HepG2 (cell line): ENCODE data around the gene LZTS2. TPM values are rescaled to one million over a fixed set of nuclear protein-coding genes. Genes with fewer than 3 reads are reported as not detected.

Experiments used
- ARID2 ChIP-seq: sonication (generic); formaldehyde crosslinking; IDR thresholded peaks from 2 replicates; pipeline ENCODE4 v1.8.1; 2022; ENCODE audit warnings: mild to moderate bottlenecking, missing genetic modification reagents, borderline replicate concordance
- CHD2 ChIP-seq: IDR thresholded peaks from 2 replicates; pipeline ENCODE4 v1.6.1; 2011; ENCODE audit warnings: low read depth, low read length, improper control_type of control experiment
- FOXA3 ChIP-seq: IDR thresholded peaks from 2 replicates; pipeline ENCODE4 v1.6.1; 2016; ENCODE audit warnings: missing genetic modification reagents, missing compliant biosample characterization
- MXD3 ChIP-seq: IDR thresholded peaks from 2 replicates; pipeline ENCODE4 v1.6.1; 2016; ENCODE audit warnings: mild to moderate bottlenecking, missing biosample characterization, missing genetic modification reagents
- MYNN ChIP-seq: sonication (generic); formaldehyde crosslinking; IDR thresholded peaks from 2 replicates; pipeline ENCODE4 v1.4.0; 2020; ENCODE audit warnings: mild to moderate bottlenecking, low read depth, missing genetic modification reagents
- NFYC ChIP-seq: IDR thresholded peaks from 2 replicates; pipeline ENCODE4 v1.6.1; 2016; ENCODE audit warnings: missing genetic modification reagents, missing compliant biosample characterization
- POLR2AphosphoS5 ChIP-seq: IDR thresholded peaks from 2 replicates; pipeline ENCODE4 v1.6.1; 2012; ENCODE audit warnings: low read depth, low read length
- RORA ChIP-seq: sonication (generic); formaldehyde crosslinking; IDR thresholded peaks from 2 replicates; pipeline ENCODE4 v1.5.0; 2020; ENCODE audit warnings: mild to moderate bottlenecking, missing genetic modification reagents, moderate library complexity
- RXRB ChIP-seq: IDR thresholded peaks from 2 replicates; pipeline ENCODE4 v1.6.1; 2016; ENCODE audit warnings: borderline replicate concordance, missing genetic modification reagents, missing compliant biosample characterization
- SATB2 ChIP-seq: sonication (generic); formaldehyde crosslinking; IDR thresholded peaks from 2 replicates; pipeline ENCODE4 v1.5.0; 2020; ENCODE audit warnings: missing genetic modification reagents
- SNRNP70 ChIP-seq: fragments of 200-400 bp; formaldehyde crosslinking; IDR thresholded peaks from 2 replicates; pipeline ENCODE4 v1.6.1; 2017; ENCODE audit warnings: mild to moderate bottlenecking, low read depth, low read length, moderate library complexity
- TFAP4 ChIP-seq: sonication (generic); IDR thresholded peaks from 2 replicates; pipeline ENCODE4 v1.6.1; 2016; ENCODE audit warnings: low read depth, borderline replicate concordance
- ZBTB8A ChIP-seq: sonication (generic); formaldehyde crosslinking; IDR thresholded peaks from 2 replicates; pipeline ENCODE4 v1.4.0; 2020; ENCODE audit warnings: mild to moderate bottlenecking, low read depth, missing genetic modification reagents, borderline replicate concordance
- ZKSCAN8 ChIP-seq: IDR thresholded peaks from 2 replicates; pipeline ENCODE4 v1.6.1; 2016; ENCODE audit warnings: borderline replicate concordance, missing genetic modification reagents, missing compliant biosample characterization
- ZNF260 ChIP-seq: sonication (generic); formaldehyde crosslinking; IDR thresholded peaks from 2 replicates; pipeline ENCODE4 v1.4.0; 2020; ENCODE audit warnings: missing genetic modification reagents, low read depth, mild to moderate bottlenecking, borderline replicate concordance
- ZNF296 ChIP-seq: sonication (generic); formaldehyde crosslinking; conservative IDR thresholded peaks from 2 replicates; pipeline ENCODE4 v1.5.0; 2020; ENCODE audit warnings: mild to moderate bottlenecking, missing genetic modification reagents
- ZNF781 ChIP-seq: sonication (generic); formaldehyde crosslinking; IDR thresholded peaks from 2 replicates; pipeline ENCODE4 v1.5.1; 2020; ENCODE audit warnings: borderline replicate concordance, mild to moderate bottlenecking, missing genetic modification reagents; ENCODE audit errors: not compliant biosample characterization
- polyA plus RNA-seq, 8 experiments: library from polyadenylated mRNA; depleted of rRNA in 3 of 8; stranded (reverse) in 7 of 8; unstranded in 1 of 8; fragments of >200 nt; fragmentation: Illumina TruSeq in 4 of 8; extraction: Trizol in 4 of 8; gene quantifications; 2 replicates each; pipeline versions ENCODE4 v1.2.1 to v1.2.3, GENCODE V29; 2011 to 2016; ENCODE audit warnings: low read depth in 4 of 8, missing spikeins in 1 of 8, mixed read lengths in 1 of 8; ENCODE audit not compliant: insufficient read depth in 1 of 8
- total RNA-seq, 5 experiments: library from RNA; depleted of rRNA; stranded (reverse); fragments of >200 nt; fragmentation: Illumina TruSeq; extraction: Trizol; gene quantifications; 2 replicates each; pipeline ENCODE4 v1.2.3, GENCODE V29; 2016; ENCODE audit warnings: low read depth in 1 of 5
- TF ChIP-seq, protein P1 (sequence below): sonication (generic); formaldehyde crosslinking; conservative IDR thresholded peaks from 2 replicates; pipeline ENCODE4 v1.8.1; 2023; ENCODE audit warnings: missing genetic modification reagents
- TF ChIP-seq, protein P2 (sequence below): sonication (generic); formaldehyde crosslinking; IDR thresholded peaks from 2 replicates; pipeline ENCODE4 v1.5.0; 2020; ENCODE audit warnings: mild to moderate bottlenecking, missing genetic modification reagents, borderline replicate concordance
- TF ChIP-seq, protein P3 (sequence below): sonication (generic); formaldehyde crosslinking; IDR thresholded peaks from 2 replicates; pipeline ENCODE4 v1.8.0; 2022; ENCODE audit warnings: missing genetic modification reagents, mild to moderate bottlenecking, inconsistent platforms, borderline replicate concordance
- TF ChIP-seq, protein P4 (sequence below): sonication (generic); formaldehyde crosslinking; IDR thresholded peaks from 2 replicates; pipeline ENCODE4 v1.8.0; 2022; ENCODE audit warnings: low read depth, missing genetic modification reagents

The LZTS2 gene
- total and polyA plus RNA-seq, 2 of the 13 experiments (the other 11 are each of a cell fraction or from before 2014, with no cell fraction given), result 43.6 to 65.6 TPM

DNA sequence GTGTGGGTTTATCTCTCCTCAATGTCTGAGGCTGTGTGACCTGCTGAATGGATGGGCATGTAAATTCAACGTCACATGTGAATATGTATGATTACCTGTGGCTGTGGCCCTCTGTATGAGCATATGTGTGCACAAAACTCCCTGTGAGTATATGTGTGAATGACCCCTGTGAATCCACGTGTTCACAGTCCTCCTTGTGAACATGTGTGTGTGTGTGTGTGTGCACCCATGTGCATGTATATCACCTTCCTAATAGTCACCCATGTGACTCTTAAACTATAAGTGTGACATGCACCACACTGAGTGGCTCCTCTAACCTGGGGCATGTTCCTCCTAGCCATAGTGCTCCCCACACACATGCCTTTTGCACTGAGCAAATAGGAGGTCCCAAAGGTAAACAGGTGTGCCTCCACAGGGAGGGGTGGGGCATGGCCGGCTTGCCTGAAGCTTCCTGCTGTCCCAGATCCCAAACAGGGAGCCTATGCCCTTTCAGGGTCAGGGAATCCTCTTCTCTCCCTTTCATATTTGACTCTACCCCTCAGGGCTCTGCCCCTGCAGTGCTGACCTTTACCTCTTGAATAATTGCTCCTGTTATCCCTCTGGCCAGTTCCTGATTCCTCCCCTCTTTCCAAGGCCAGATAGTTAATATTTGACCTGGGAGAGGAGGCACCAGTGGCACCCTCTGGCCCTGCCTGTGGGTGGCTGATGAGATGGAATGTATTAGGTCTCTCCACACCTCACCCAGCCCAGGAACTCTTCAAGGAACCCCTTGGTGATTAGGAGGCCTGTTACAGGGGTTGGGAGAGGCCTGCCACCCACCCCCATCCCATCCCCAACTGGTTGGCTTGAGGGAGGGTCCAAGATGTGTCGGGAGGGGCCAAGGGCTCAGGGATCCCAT is 28.4 kb upstream of the LZTS2 start (continued):
- TF ChIP-seq ZBTB8A (CRISPR knock-in tag), result no peak
- TF ChIP-seq RXRB (CRISPR knock-in tag), result peak; percentile 95
- TF ChIP-seq ZNF260, result no peak
- 0 out of 2 replicates have a peak, but pooled peaks have one; percentile 11 for TF ChIP-seq NFYC (CRISPR knock-in tag)
- TF ChIP-seq SNRNP70, result no peak
- 0 out of 2 replicates have a peak, but pooled peaks have one; percentile 22 for TF ChIP-seq ARID2 (CRISPR knock-in tag)
- TF ChIP-seq, protein P1, sequence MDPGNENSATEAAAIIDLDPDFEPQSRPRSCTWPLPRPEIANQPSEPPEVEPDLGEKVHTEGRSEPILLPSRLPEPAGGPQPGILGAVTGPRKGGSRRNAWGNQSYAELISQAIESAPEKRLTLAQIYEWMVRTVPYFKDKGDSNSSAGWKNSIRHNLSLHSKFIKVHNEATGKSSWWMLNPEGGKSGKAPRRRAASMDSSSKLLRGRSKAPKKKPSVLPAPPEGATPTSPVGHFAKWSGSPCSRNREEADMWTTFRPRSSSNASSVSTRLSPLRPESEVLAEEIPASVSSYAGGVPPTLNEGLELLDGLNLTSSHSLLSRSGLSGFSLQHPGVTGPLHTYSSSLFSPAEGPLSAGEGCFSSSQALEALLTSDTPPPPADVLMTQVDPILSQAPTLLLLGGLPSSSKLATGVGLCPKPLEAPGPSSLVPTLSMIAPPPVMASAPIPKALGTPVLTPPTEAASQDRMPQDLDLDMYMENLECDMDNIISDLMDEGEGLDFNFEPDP, result no peak
- TF ChIP-seq, protein P2, sequence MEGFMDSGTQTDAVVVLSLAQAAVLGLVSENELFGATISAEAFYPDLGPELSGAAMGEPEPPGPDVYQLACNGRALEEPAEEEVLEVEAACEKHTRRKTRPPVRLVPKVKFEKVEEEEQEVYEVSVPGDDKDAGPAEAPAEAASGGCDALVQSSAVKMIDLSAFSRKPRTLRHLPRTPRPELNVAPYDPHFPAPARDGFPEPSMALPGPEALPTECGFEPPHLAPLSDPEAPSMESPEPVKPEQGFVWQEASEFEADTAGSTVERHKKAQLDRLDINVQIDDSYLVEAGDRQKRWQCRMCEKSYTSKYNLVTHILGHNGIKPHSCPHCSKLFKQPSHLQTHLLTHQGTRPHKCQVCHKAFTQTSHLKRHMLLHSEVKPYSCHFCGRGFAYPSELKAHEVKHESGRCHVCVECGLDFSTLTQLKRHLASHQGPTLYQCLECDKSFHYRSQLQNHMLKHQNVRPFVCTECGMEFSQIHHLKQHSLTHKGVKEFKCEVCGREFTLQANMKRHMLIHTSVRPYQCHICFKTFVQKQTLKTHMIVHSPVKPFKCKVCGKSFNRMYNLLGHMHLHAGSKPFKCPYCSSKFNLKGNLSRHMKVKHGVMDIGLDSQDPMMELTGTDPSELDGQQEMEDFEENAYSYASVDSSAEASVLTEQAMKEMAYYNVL, result peak; percentile 95; the same call in 1 of the 2 replicates
- TF ChIP-seq, protein P3, sequence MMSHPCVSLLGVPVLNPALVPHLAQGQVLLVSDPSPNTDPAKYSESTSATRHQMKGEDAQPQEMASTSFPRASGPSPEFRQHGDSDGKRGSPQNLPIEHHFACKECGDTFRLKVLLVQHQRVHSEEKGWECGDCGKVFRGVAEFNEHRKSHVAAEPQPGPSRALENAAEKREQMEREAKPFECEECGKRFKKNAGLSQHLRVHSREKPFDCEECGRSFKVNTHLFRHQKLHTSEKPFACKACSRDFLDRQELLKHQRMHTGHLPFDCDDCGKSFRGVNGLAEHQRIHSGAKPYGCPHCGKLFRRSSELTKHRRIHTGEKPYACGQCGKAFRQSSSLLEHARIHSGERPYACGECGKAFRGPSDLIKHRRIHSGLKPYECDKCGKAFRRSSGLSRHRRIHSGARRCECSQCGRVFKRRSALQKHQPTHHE, result no peak; the same call in 1 of the 2 replicates
- TF ChIP-seq RORA (CRISPR knock-in tag), result no peak
- TF ChIP-seq ZNF781 (CRISPR knock-in tag), result peak; percentile 41
- TF ChIP-seq ZNF296 (CRISPR knock-in tag), result no peak
- no peak for TF ChIP-seq CHD2
- peak; percentile 24; the same call in 1 of the 2 replicates for TF ChIP-seq MXD3 (CRISPR knock-in tag)
- TF ChIP-seq MYNN (CRISPR knock-in tag), result no peak
- TF ChIP-seq, protein P4, sequence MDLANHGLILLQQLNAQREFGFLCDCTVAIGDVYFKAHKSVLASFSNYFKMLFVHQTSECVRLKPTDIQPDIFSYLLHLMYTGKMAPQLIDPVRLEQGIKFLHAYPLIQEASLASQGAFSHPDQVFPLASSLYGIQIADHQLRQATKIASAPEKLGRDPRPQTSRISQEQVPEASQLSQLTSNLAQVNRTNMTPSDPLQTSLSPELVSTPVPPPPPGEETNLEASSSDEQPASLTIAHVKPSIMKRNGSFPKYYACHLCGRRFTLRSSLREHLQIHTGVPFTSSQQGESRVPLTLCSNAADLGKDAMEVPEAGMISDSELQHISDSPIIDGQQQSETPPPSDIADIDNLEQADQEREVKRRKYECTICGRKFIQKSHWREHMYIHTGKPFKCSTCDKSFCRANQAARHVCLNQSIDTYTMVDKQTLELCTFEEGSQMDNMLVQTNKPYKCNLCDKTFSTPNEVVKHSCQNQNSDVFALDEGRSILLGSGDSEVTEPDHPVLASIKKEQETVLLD (CRISPR knock-in tag), result no peak
- peak; percentile 98 for TF ChIP-seq FOXA3
- peak; percentile 87; the same call in 1 of the 2 replicates for TF ChIP-seq TFAP4
- peak; percentile 51; the same call in 1 of the 2 replicates for TF ChIP-seq POLR2AphosphoS5
- TF ChIP-seq SATB2 (CRISPR knock-in tag), result no peak
- peak; percentile 93; the same call in 1 of the 2 replicates for TF ChIP-seq ZKSCAN8 (CRISPR knock-in tag)
